Caco-2 (cell line): ENCODE measurements around the gene CERK. TPM values are rescaled to one million over a fixed set of nuclear protein-coding genes. Genes with fewer than 3 reads are reported as not detected.

Source experiments
- BruUV-seq: library from RNA; stranded (reverse); fragments of 400-500 nt; replicated peaks from 2 replicates; lab custom pipeline; 2021; lab: Mats Ljungman, UMichigan
- CTCF ChIA-PET: fragments of 300-600 bp; sonication (Branson Sonifier 250); formaldehyde crosslinking; loops from one replicate; lab custom pipeline; 2022; ENCODE audit warnings: antibody characterized with exemption; lab: Charles Lee
- POLR2A ChIA-PET: fragments of 300-600 bp; sonication (Branson Sonifier 250); formaldehyde crosslinking; loops from one replicate; lab custom pipeline; 2022; ENCODE audit warnings: antibody characterized with exemption; lab: Charles Lee
- DNase-seq, 2 experiments: peaks; one replicate each; pipeline versions ENCODE4 v3.0.0 to v3.0.0-alpha.2; 2020 to 2022
- H3K27me3 ChIP-seq: replicated peaks from 2 replicates; pipeline ENCODE4 v1.6.0; 2011; ENCODE audit warnings: low read length; ENCODE audit not compliant: control insufficient read depth, insufficient read depth
- H3K36me3 ChIP-seq: 2 replicates; pipeline ENCODE4 v1.5.1; 2011; ENCODE audit warnings: low read length; ENCODE audit not compliant: control insufficient read depth, insufficient read depth
- H3K4me1 ChIP-seq: fragments of 250-450 bp; sonication (Bioruptor Pico); 2 replicates; pipeline ENCODE4 v1.5.1; 2020; ENCODE audit warnings: mild to moderate bottlenecking
- H3K4me3 ChIP-seq: 2 replicates; pipeline ENCODE4 v1.5.1; 2011; ENCODE audit warnings: low read depth, mild to moderate bottlenecking, control low read depth, low read length
- H3K9me3 ChIP-seq: fragments of 250-450 bp; sonication (Bioruptor Pico); 2 replicates; pipeline ENCODE4 v1.5.1; 2020; ENCODE audit warnings: mild to moderate bottlenecking, moderate library complexity
- H3K27ac Mint-ChIP-seq: one replicate; pipeline ENCODE4 v1.8.0; 2022; ENCODE audit warnings: mixed read lengths; ENCODE audit not compliant: unreplicated experiment
- H3K27me3 Mint-ChIP-seq: one replicate; pipeline ENCODE4 v1.8.0; 2022; ENCODE audit warnings: mixed read lengths; ENCODE audit not compliant: insufficient read depth, unreplicated experiment
- H3K36me3 Mint-ChIP-seq: one replicate; pipeline ENCODE4 v1.8.0; 2022; ENCODE audit warnings: mild to moderate bottlenecking, mixed read lengths; ENCODE audit not compliant: insufficient read depth, unreplicated experiment
- H3K4me1 Mint-ChIP-seq: one replicate; pipeline ENCODE4 v1.8.0; 2022; ENCODE audit warnings: low read depth, mixed read lengths; ENCODE audit not compliant: unreplicated experiment
- H3K4me3 Mint-ChIP-seq: one replicate; pipeline ENCODE4 v1.8.0; 2022; ENCODE audit warnings: mild to moderate bottlenecking, moderate library complexity, mixed read lengths; ENCODE audit not compliant: unreplicated experiment
- H3K9me3 Mint-ChIP-seq: one replicate; pipeline ENCODE4 v1.8.0; 2022; ENCODE audit warnings: mixed read lengths; ENCODE audit not compliant: unreplicated experiment
- intact Hi-C: fragments of 100-400 bp; cut with micrococcal nuclease; formaldehyde crosslinking; loops from one replicate; pipeline ENCODE4 v1.10.0; 2022; ENCODE audit not compliant: unreplicated experiment
- total RNA-seq: library from RNA; stranded (reverse); gene quantifications from 2 replicates; pipeline ENCODE4 v1.2.3, GENCODE V29; 2022
- TF ChIP-seq, protein P1 (sequence below), 2 experiments: fragments of 200-600 bp in 1 of 2; IDR thresholded peaks; 1 replicate in 1 of 2; 2 replicates in 1 of 2; pipeline versions ENCODE4 v1.5.1 to v1.8.0; 2011 to 2022; ENCODE audit warnings: antibody characterized with exemption in 1 of 2, control low read depth in 1 of 2, inconsistent platforms in 1 of 2, low read depth in 1 of 2, low read length in 1 of 2, mild to moderate bottlenecking in 1 of 2, moderate library complexity in 1 of 2; ENCODE audit not compliant: insufficient read depth in 1 of 2, severe bottlenecking in 1 of 2, unreplicated experiment in 1 of 2

CERK gene
- total RNA-seq, 1 experiment from 2014 or later: 35.0 TPM

DNA sequence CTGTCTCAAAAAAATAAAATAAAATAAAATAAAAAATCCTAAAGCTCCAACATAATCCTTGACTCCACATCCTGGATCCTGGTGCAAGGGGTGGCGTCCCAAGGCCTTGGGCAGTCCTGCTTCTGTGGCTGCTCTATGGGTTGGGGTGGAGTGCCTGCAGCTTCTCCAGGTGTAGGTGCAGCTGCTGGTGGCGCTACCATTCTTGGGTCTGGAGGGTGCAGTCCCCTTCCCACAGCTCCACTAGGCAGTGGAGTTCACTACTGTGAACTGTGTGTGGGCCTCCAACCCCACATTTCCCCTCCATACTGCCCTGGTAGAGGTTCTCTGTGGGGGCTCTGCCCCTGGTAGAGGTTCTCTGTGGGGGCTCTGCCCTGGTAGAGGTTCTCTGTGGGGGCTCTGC, 17.5 kb upstream of the CERK start:
- H3K27me3 Mint-ChIP-seq: no peaks in the 10 kb centered on the region
- H3K4me1 ChIP-seq: peaks cover 7% of the 10 kb centered on the region
- no peak overlapping the region for H3K4me3 ChIP-seq
- intact Hi-C loops: no loop called here
- no peaks in the 10 kb centered on the region for H3K27me3 ChIP-seq
- H3K36me3 ChIP-seq: no peaks in the 10 kb centered on the region
- H3K4me3 Mint-ChIP-seq: no peak overlapping the region
- TF ChIP-seq, protein P1, sequence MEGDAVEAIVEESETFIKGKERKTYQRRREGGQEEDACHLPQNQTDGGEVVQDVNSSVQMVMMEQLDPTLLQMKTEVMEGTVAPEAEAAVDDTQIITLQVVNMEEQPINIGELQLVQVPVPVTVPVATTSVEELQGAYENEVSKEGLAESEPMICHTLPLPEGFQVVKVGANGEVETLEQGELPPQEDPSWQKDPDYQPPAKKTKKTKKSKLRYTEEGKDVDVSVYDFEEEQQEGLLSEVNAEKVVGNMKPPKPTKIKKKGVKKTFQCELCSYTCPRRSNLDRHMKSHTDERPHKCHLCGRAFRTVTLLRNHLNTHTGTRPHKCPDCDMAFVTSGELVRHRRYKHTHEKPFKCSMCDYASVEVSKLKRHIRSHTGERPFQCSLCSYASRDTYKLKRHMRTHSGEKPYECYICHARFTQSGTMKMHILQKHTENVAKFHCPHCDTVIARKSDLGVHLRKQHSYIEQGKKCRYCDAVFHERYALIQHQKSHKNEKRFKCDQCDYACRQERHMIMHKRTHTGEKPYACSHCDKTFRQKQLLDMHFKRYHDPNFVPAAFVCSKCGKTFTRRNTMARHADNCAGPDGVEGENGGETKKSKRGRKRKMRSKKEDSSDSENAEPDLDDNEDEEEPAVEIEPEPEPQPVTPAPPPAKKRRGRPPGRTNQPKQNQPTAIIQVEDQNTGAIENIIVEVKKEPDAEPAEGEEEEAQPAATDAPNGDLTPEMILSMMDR (IDR thresholded peaks at IDR 0.05; ENCODE audit: insufficient read depth in 1 of 2, low read depth in 1 of 2, low read length in 1 of 2, severe bottlenecking in 1 of 2, unreplicated experiment in 1 of 2): no peak
- 0 out of 2 replicates have a peak, but pooled peaks cover 8% of the 10 kb centered on the region for H3K9me3 ChIP-seq
- no peak overlapping the region for H3K27ac Mint-ChIP-seq
- POLR2A ChIA-PET: no interaction called here
- H3K9me3 Mint-ChIP-seq: peaks cover 12% of the 10 kb centered on the region
- peaks cover 6% of the 10 kb centered on the region for H3K36me3 Mint-ChIP-seq
- no peak for DNase-seq
- H3K4me1 Mint-ChIP-seq: peaks cover 17% of the 10 kb centered on the region
- no TSS peak for BruUV-seq
- CTCF ChIA-PET: no interaction called here

DNA sequence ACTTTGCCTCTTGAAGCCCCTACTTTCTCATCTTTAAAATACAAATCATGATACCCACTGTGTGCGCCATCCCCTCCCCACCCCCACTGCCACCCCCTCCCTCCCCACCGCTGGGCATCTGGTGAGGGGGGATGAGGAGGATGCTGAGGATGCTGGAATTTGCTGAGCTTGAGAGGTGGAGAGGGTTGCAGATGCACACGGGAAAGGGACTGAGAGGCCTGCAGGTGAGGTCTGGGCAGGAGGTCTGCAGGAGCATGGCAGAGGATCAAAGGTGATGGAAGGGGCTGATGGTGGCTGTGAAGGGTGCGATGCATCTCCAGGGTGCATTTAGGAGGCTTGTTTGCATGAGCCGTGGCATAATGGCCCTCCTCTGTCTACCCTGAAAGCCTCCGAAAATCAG, 16.8 kb upstream of the CERK start:
- DNase-seq: no peak
- H3K27ac Mint-ChIP-seq: no peak overlapping the region
- ChIA-PET POLR2A (no interaction called here), CTCF (no interaction called here)
- Histone ChIP-seq H3K36me3 (no peaks in the 10 kb centered on the region), H3K9me3 (0 out of 2 replicates have a peak, but pooled peaks cover 8% of the 10 kb centered on the region), H3K4me3 (no peak overlapping the region), H3K27me3 (no peaks in the 10 kb centered on the region), H3K4me1 (peaks cover 14% of the 10 kb centered on the region)
- H3K36me3 Mint-ChIP-seq: peaks cover 6% of the 10 kb centered on the region
- H3K4me1 Mint-ChIP-seq: peaks cover 24% of the 10 kb centered on the region
- no peak overlapping the region for H3K4me3 Mint-ChIP-seq
- intact Hi-C loops: no loop called here
- BruUV-seq: no TSS peak
- TF ChIP-seq, protein P1 (IDR thresholded peaks at IDR 0.05; ENCODE audit: insufficient read depth in 1 of 2, low read depth in 1 of 2, low read length in 1 of 2, severe bottlenecking in 1 of 2, unreplicated experiment in 1 of 2): no peak
- H3K9me3 Mint-ChIP-seq: peaks cover 12% of the 10 kb centered on the region
- no peaks in the 10 kb centered on the region for H3K27me3 Mint-ChIP-seq

DNA sequence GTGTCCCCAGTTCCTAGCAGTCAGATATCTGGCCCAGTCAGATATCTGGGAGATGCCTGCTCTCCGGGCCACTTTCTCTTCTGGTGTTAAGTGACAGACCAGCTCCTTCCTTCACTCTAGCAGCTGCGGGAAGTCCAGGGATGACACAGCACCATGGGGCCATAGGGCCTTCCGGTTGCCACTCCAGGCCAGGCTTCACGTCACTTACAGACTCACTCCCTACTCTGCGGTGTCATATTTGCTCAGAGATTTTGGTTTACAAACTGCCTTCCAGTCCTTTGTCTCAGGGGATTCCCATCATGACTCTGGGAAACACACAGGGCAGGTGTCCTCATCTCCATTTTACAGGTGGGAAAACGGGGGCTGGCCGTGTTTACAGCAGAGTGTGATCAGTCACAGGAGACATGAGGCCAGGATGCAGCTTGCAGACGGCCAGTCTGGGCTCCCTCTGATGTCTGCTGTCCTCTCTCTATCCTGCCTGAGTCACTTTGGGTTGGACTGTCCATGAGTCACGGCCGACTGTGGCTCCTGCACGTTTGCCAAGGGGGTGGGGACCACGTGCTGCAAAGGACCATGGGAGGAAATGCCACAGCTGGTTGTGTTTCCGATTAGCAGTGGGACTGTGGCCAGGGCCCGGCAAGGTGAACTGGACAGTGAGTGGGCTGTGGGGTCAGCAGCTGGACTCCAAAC, 16.2 kb upstream of the CERK start:
- Histone ChIP-seq H3K36me3 (no peaks in the 10 kb centered on the region), H3K9me3 (0 out of 2 replicates have a peak, but pooled peaks cover 8% of the 10 kb centered on the region), H3K4me3 (no peak overlapping the region), H3K27me3 (no peaks in the 10 kb centered on the region), H3K4me1 (peaks cover 20% of the 10 kb centered on the region)
- TF ChIP-seq, protein P1 (IDR thresholded peaks at IDR 0.05; ENCODE audit: insufficient read depth in 1 of 2, low read depth in 1 of 2, low read length in 1 of 2, severe bottlenecking in 1 of 2, unreplicated experiment in 1 of 2): no peak
- peaks cover 6% of the 10 kb centered on the region for H3K36me3 Mint-ChIP-seq
- H3K9me3 Mint-ChIP-seq: peaks cover 12% of the 10 kb centered on the region
- CTCF ChIA-PET: no interaction called here
- POLR2A ChIA-PET: no interaction called here
- no peaks in the 10 kb centered on the region for H3K27me3 Mint-ChIP-seq
- DNase-seq: no peak
- intact Hi-C loops: no loop called here
- H3K4me1 Mint-ChIP-seq: peaks cover 30% of the 10 kb centered on the region
- no peak overlapping the region for H3K27ac Mint-ChIP-seq
- no TSS peak for BruUV-seq
- no peak overlapping the region for H3K4me3 Mint-ChIP-seq
